GM12872 (cell line): ENCODE results near the gene PARP3.

ENCODE experiments used
- CTCF ChIP-seq: IDR thresholded peaks from 3 replicates; pipeline ENCODE4 v1.5.1; 2011; ENCODE audit warnings: low read depth, mild to moderate bottlenecking, low read length, moderate library complexity; ENCODE audit not compliant: insufficient read depth

PARP3 gene

GRCh38 chr3:51975852-51976549, 33.8 kb downstream of the PARP3 start:
- TF ChIP-seq CTCF: 0 out of 3 replicates have a peak, but pooled peaks have one; percentile 17

- TF ChIP-seq CTCF: no peak
Measured at GRCh38 chr3:51977446-51978142, 35.4 kb downstream of the PARP3 start.

- no peak for TF ChIP-seq CTCF
Measured at GRCh38 chr3:51978143-51978502, 36.0 kb downstream of the PARP3 start.

- TF ChIP-seq CTCF: no peak
Measured at GRCh38 chr3:51980253-51980652, 38.1 kb downstream of the PARP3 start.

- TF ChIP-seq CTCF: peak; percentile 96
Measured at GRCh38 chr3:51982352-51982837, 40.2 kb downstream of the PARP3 start.

GRCh38 chr3:51982838-51983577, 40.8 kb downstream of the PARP3 start, which contains the start of gene ACY1:
Gene ACY1 (plus strand): TSS chr3:51983535. CDS start chr3:51984065, 530 bp downstream.
- TF ChIP-seq CTCF: no peak
